Thyroid gland (tissue), 4 donors: ENCODE results near the gene GRIA1.

Experiments used
- POLR2A ChIP-seq, 2 donors: fragments of 450-650 bp; IDR thresholded peaks; one replicate each; pipeline ENCODE4 v1.6.1; 2017; ENCODE audit warnings: antibody characterized with exemption in 2 of 2, mild to moderate bottlenecking in 2 of 2, moderate library complexity in 1 of 2
- TF ChIP-seq, protein P1 (sequence below), 6 experiments: fragments of 200-600 bp in 3 of 6; fragments of 450-650 bp in 3 of 6; sonication (generic) in 3 of 6; IDR thresholded peaks; one replicate each; pipeline ENCODE4 v1.5.1; 2016 to 2019; ENCODE audit warnings: antibody characterized with exemption in 6 of 6, mild to moderate bottlenecking in 2 of 6, inconsistent platforms in 1 of 6, moderate library complexity in 1 of 6

DNA sequence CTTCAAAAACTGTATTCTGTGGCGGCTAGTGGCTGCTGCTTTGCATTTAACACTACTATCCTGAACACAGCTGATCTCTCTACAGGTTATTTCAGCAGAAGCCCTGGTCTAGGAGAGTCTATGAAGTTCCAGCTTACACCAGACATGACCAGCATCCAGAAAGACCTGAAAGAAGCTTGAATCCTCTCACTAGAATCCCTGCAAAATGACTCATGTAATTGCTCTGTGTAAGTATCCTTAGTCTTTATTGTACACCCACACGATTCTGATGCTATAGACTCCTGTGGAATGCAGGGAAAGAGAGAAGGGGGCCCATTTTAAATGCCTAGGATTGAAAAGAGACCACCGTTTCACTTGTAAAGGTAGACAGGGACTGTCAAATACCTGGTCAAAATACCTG is 859 bp upstream of the GRIA1 start:
- TF ChIP-seq, protein P1, sequence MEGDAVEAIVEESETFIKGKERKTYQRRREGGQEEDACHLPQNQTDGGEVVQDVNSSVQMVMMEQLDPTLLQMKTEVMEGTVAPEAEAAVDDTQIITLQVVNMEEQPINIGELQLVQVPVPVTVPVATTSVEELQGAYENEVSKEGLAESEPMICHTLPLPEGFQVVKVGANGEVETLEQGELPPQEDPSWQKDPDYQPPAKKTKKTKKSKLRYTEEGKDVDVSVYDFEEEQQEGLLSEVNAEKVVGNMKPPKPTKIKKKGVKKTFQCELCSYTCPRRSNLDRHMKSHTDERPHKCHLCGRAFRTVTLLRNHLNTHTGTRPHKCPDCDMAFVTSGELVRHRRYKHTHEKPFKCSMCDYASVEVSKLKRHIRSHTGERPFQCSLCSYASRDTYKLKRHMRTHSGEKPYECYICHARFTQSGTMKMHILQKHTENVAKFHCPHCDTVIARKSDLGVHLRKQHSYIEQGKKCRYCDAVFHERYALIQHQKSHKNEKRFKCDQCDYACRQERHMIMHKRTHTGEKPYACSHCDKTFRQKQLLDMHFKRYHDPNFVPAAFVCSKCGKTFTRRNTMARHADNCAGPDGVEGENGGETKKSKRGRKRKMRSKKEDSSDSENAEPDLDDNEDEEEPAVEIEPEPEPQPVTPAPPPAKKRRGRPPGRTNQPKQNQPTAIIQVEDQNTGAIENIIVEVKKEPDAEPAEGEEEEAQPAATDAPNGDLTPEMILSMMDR (IDR thresholded peaks at IDR 0.05): no peak
- no peak for TF ChIP-seq POLR2A (IDR thresholded peaks at IDR 0.05)
